Aorta (tissue), 5 donors: ENCODE measurements around the gene TRRAP. TPM values are rescaled to one million over a fixed set of nuclear protein-coding genes. Genes with fewer than 3 reads are reported as not detected.

Experiments used
- ATAC-seq: fragments of 200-7000 bp; cut with Tn5 transposase; one replicate; pipeline ENCODE4 v1.9.1; 2022; ENCODE audit warnings: moderate library complexity; ENCODE audit not compliant: low FRiP score
- DNase-seq, 2 donors: peaks; one replicate each; pipeline ENCODE4 v3.0.0-alpha.2; 2020
- H3K27ac ChIP-seq, 2 donors: one replicate each; pipeline ENCODE4 v1.5.1; 2013; ENCODE audit warnings: low read length in 2 of 2, mild to moderate bottlenecking in 2 of 2, moderate library complexity in 2 of 2, control low read depth in 1 of 2, inconsistent platforms in 1 of 2, low read depth in 1 of 2
- H3K27me3 ChIP-seq, 2 donors: one replicate each; pipeline ENCODE4 v1.6.1; 2013; ENCODE audit warnings: control low read depth in 1 of 2, low read length in 1 of 2, mild to moderate bottlenecking in 1 of 2, moderate library complexity in 1 of 2; ENCODE audit not compliant: insufficient read depth in 2 of 2, control insufficient read depth in 1 of 2
- H3K36me3 ChIP-seq, 2 donors: one replicate each; pipeline ENCODE4 v1.6.1; 2013; ENCODE audit warnings: control low read depth in 1 of 2, low read length in 1 of 2, mild to moderate bottlenecking in 1 of 2; ENCODE audit not compliant: insufficient read depth in 2 of 2, control insufficient read depth in 1 of 2
- H3K4me1 ChIP-seq, 2 donors: one replicate each; pipeline ENCODE4 v1.6.1; 2013; ENCODE audit warnings: low read length in 2 of 2, control low read depth in 1 of 2, mild to moderate bottlenecking in 1 of 2, moderate library complexity in 1 of 2; ENCODE audit not compliant: insufficient read depth in 2 of 2, control insufficient read depth in 1 of 2
- H3K4me3 ChIP-seq, 2 donors: one replicate each; pipeline ENCODE4 v1.5.1; 2013; ENCODE audit warnings: low read length in 2 of 2, control low read depth in 1 of 2, mild to moderate bottlenecking in 1 of 2
- H3K9me3 ChIP-seq: one replicate; pipeline ENCODE4 v1.6.1; 2013; ENCODE audit warnings: mild to moderate bottlenecking, low read length; ENCODE audit not compliant: control insufficient read depth
- WGBS, 2 donors: extraction: QIAGEN DNeasy Blood & Tissue Kit; methylation state at CpG; one replicate each; pipeline ENCODE4 v1.1.7; 2013; 5-methylcytosine and 5-hydroxymethylcytosine counted together
- intact Hi-C, 2 donors: fragments of 100-400 bp; cut with DNase I; formaldehyde crosslinking; loops; one replicate each; pipeline versions ENCODE4 v1.14.2 to v1.15.0; 2022
- long read RNA-seq, 2 donors: library from polyadenylated mRNA; unstranded; transcript quantifications; one replicate each; pipeline ENCODE4 v2.0.0, GENCODE V29; 2020 to 2021
- polyA plus RNA-seq, 2 donors: library from polyadenylated mRNA; stranded (reverse); fragments of 200-250 nt; gene quantifications; one replicate each; pipeline ENCODE4 v1.2.3, GENCODE V29; 2013
- total RNA-seq, 2 donors: library from RNA; stranded (reverse); fragmentation: NEBNext Ultra II Directional; extraction: Animal tissue kit (Norgen Biotek cat#: 25700); gene quantifications; one replicate each; pipeline ENCODE4 v1.2.1, GENCODE V29; 2021
- donor health status: healthy with polysubstance abuse.
- donor health status: Bipolar disorder and iron deficiency.
- donor health status: DM: no; HTN: no; CAD: no.
- donor health status: DM: no; HTN: no; CAD: no.
- donor health status: DM: yes; HTN: yes; CAD: no.

The TRRAP gene
- 10 to 100 TPM; 36.7 to 41.9 TPM for total RNA-seq
- polyA plus RNA-seq = 1 to 10 TPM; 2.4 to 9.6 TPM
- long read RNA-seq, donor 1, partial matches to known transcripts = 10 of 32 reads
- long read RNA-seq, donor 1, other reads (novel, unspliced or antisense) = 22 of 32 reads
- long read RNA-seq, donor 2, partial matches to known transcripts = 10 of 37 reads
- long read RNA-seq, donor 2, other reads (novel, unspliced or antisense) = 27 of 37 reads

GRCh38 chr7:98878365-98879197, at the start of gene TRRAP:
TRRAP (plus strand) TSS chr7:98878532; CDS start chr7:98881151, 2,619 bp downstream.
- H3K27me3 ChIP-seq = no peaks in the 10 kb centered on the region

GRCh38 chr7:98830972-98831548, 47.3 kb upstream of the TRRAP start:
- H3K27me3 ChIP-seq = no peaks in the 10 kb centered on the region
- no peak for DNase-seq
- intact Hi-C loops = no loop called here
- no peaks in the 10 kb centered on the region for H3K4me1 ChIP-seq
- no peaks in the 10 kb centered on the region for H3K9me3 ChIP-seq
- 92 to 98% methylated on average over 2 of the region's 2 CpGs for WGBS, 2 donors
- no peak for ATAC-seq
- H3K4me3 ChIP-seq = no peak overlapping the region
- H3K27ac ChIP-seq = no peak overlapping the region
- no peaks in the 10 kb centered on the region for H3K36me3 ChIP-seq

More at GRCh38 chr7:98878365-98879197, at the start of gene TRRAP:
- 0 to 1% methylated on average over 92 to 113 of the region's 113 CpGs for WGBS, 2 donors
- DNase-seq (peak; percentile 83 to 92), ATAC-seq (peak; percentile 91)
- no peaks in the 10 kb centered on the region for H3K4me1 ChIP-seq
- H3K27ac ChIP-seq = peak within 1 kb of the TSS; percentile 80 to 94
- intact Hi-C loops = loop anchor here in 1 of 2 donors (10.0 kb wide), 1 partner anchor 594 kb away; the partner anchor contains the start of gene BRI3
- no peaks in the 10 kb centered on the region for H3K9me3 ChIP-seq
- peak within 1 kb of the TSS; percentile 98 to 99 for H3K4me3 ChIP-seq
- H3K36me3 ChIP-seq = peaks cover 0 to 2% of the 10 kb centered on the region in 2 donors

- H3K36me3 ChIP-seq = no peaks in the 10 kb centered on the region
- no peaks in the 10 kb centered on the region for H3K4me1 ChIP-seq
- no peak overlapping the region for H3K4me3 ChIP-seq
- no peak for DNase-seq
- 89% methylated on average over 8 of the region's 8 CpGs for WGBS, 2 donors
- no peaks in the 10 kb centered on the region for H3K27me3 ChIP-seq
- intact Hi-C loops = no loop called here
- H3K27ac ChIP-seq = no peak overlapping the region
- ATAC-seq = no peak
- H3K9me3 ChIP-seq = no peaks in the 10 kb centered on the region
These were observed 46.6 kb upstream of the TRRAP start for GRCh38 chr7:98831641-98832221.

GRCh38 chr7:98833022-98833421, 45.3 kb upstream of the TRRAP start:
- 94 to 95% methylated on average over 2 of the region's 2 CpGs for WGBS, 2 donors
- intact Hi-C loops = no loop called here
- no peak for ATAC-seq

GRCh38 chr7:98834949-98835348, 43.4 kb upstream of the TRRAP start:
- H3K4me1 ChIP-seq = no peaks in the 10 kb centered on the region
- intact Hi-C loops = loop anchor here in 1 of 2 donors (5.0 kb wide), 1 partner anchor 218 kb away; the partner anchor contains the start of gene NPTX2
- H3K4me3 ChIP-seq = no peak overlapping the region
- no peaks in the 10 kb centered on the region for H3K36me3 ChIP-seq
- 71 to 72% methylated on average over 8 of the region's 8 CpGs for WGBS, 2 donors
- ATAC-seq (no peak), DNase-seq (no peak)
- no peaks in the 10 kb centered on the region for H3K9me3 ChIP-seq
- H3K27ac ChIP-seq = no peak overlapping the region
- H3K27me3 ChIP-seq = no peaks in the 10 kb centered on the region

More at GRCh38 chr7:98833022-98833421, 45.3 kb upstream of the TRRAP start:
- Histone ChIP-seq H3K36me3 (no peaks in the 10 kb centered on the region), H3K27ac (no peak overlapping the region), H3K9me3 (no peaks in the 10 kb centered on the region), H3K4me1 (no peaks in the 10 kb centered on the region), H3K4me3 (no peak overlapping the region), H3K27me3 (no peaks in the 10 kb centered on the region)
- no peak for DNase-seq

- Histone ChIP-seq H3K27me3 (no peaks in the 10 kb centered on the region), H3K9me3 (no peaks in the 10 kb centered on the region), H3K4me1 (peaks cover 0 to 4% of the 10 kb centered on the region in 2 donors), H3K36me3 (no peaks in the 10 kb centered on the region), H3K27ac (no peak overlapping the region), H3K4me3 (no peak overlapping the region)
- DNase-seq (no peak), ATAC-seq (no peak)
- intact Hi-C loops = loop anchor here in 1 of 2 donors (5.0 kb wide), 1 partner anchor 220 kb away; the partner anchor contains the start of gene NPTX2
- 65% methylated on average over 10 of the region's 10 CpGs for WGBS, 2 donors
These were observed 41.3 kb upstream of the TRRAP start for GRCh38 chr7:98836811-98837629.

- H3K27ac ChIP-seq = no peak overlapping the region
- H3K36me3 ChIP-seq = no peaks in the 10 kb centered on the region
- no peaks in the 10 kb centered on the region for H3K9me3 ChIP-seq
- 90 to 93% methylated on average over 5 of the region's 5 CpGs for WGBS, 2 donors
- H3K4me3 ChIP-seq = no peak overlapping the region
- ATAC-seq (no peak), DNase-seq (no peak)
- H3K4me1 ChIP-seq = peaks cover 0 to 4% of the 10 kb centered on the region in 2 donors
- H3K27me3 ChIP-seq = no peaks in the 10 kb centered on the region
- intact Hi-C loops = loop anchor here in 1 of 2 donors (5.0 kb wide), 1 partner anchor 220 kb away; the partner anchor contains the start of gene NPTX2
These were observed 40.7 kb upstream of the TRRAP start for GRCh38 chr7:98837630-98837972.

- no peaks in the 10 kb centered on the region for H3K36me3 ChIP-seq
- no peaks in the 10 kb centered on the region for H3K9me3 ChIP-seq
- 88 to 93% methylated on average over 11 of the region's 11 CpGs for WGBS, 2 donors
- intact Hi-C loops = loop anchor here (2.0 to 10.0 kb wide), 5 partner anchors 85 to 585 kb away; partner anchors contain the start of genes NPTX2 (in 1 of the 2) and TECPR1 (in 1 of the 2)
- no peak for DNase-seq
- ATAC-seq = no peak
- H3K27me3 ChIP-seq = no peaks in the 10 kb centered on the region
- peaks cover 0 to 4% of the 10 kb centered on the region in 2 donors for H3K4me1 ChIP-seq
- no peak overlapping the region for H3K27ac ChIP-seq
- H3K4me3 ChIP-seq = no peak overlapping the region
These were observed 38.2 kb upstream of the TRRAP start for GRCh38 chr7:98840096-98840495.
